ENCODE measurements around the gene CDKL2. TPM values are rescaled to one million over a fixed set of nuclear protein-coding genes. Genes with fewer than 3 reads are reported as not detected.

Gene CDKL2
- total RNA-seq, 1 donor from 2014 or later, result 2.9 TPM

DNA sequence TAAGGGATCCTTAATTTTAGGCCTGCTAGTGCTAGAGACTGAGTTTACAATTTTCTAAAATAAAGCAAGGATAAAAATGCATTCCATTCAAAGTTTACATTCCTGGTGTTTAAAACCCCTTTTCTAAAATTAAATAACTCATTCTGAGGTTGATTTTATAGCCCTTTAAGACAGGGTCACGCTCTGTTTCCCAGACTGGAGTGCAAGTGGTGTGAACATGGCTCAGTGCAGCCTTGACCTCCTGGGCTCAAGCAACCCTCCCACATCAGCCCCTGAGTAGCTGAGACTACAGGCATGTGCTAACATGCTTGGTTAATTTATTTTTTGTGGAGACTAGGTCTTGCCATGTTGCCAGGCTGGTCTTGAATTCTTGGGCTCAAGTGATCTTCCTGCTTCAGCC, 6.8 kb upstream of the CDKL2 start:
- Mint-ChIP-seq H3K27me3 (ENCODE audit: insufficient read depth, low read depth) (peaks cover 2% of the 10 kb centered on the region), H3K27ac (no peak overlapping the region), H3K4me3 (no peak overlapping the region), H3K36me3 (peaks cover 6% of the 10 kb centered on the region), H3K9me3 (no peaks in the 10 kb centered on the region), H3K4me1 (no peaks in the 10 kb centered on the region)
- H3K4me3 ChIP-seq, result no peak overlapping the region
- TF ChIP-seq EZH2phosphoT487 (IDR thresholded peaks at IDR 0.05), result no peak
- TF ChIP-seq CTCF (IDR thresholded peaks at IDR 0.05), result no peak
- no peak for TF ChIP-seq EZH2 (IDR thresholded peaks at IDR 0.05)
- H3K27ac ChIP-seq, result no peak overlapping the region
- no peak overlapping the region for H3K4me2 ChIP-seq
- H4K20me1 ChIP-seq (ENCODE audit: low read depth), result no peaks in the 10 kb centered on the region
- no peaks in the 10 kb centered on the region for H3K4me1 ChIP-seq
- no peaks in the 10 kb centered on the region for H3K27me3 ChIP-seq
- no peaks in the 10 kb centered on the region for H3K79me2 ChIP-seq (ENCODE audit: low read depth)
- DNase-seq (ENCODE audit: low spot score), result no peak
- H3K9ac ChIP-seq, result no peak overlapping the region
- peaks cover 9% of the 10 kb centered on the region for H3F3A ChIP-seq (ENCODE audit: low read depth)
- no peak overlapping the region for H2AFZ ChIP-seq (replicated peaks)
- H3K36me3 ChIP-seq, result no peaks in the 10 kb centered on the region
- no peaks in the 10 kb centered on the region for H3K9me3 ChIP-seq (ENCODE audit: low read depth)

DNA sequence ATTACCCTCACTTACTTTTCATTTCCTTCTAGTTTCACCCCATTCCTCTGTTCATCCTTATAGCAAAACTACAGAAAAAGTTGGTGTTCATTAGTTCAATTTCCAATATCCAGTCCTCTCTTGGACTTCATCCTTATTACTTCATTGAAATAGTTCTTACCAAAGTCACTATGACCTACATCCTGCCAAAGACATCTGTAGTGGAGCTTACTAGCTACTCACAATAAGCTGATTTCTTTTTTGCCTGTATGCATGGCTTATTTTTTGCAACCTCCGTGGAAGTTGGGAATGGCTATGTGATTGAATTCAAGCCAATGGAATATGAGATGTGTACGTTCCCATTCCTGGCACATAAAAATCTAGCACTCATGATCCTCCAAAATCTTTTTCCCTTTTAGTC, 4.6 kb upstream of the CDKL2 start:
- Histone ChIP-seq H3K27me3 (no peaks in the 10 kb centered on the region), H3K27ac (no peak overlapping the region), H3F3A (ENCODE audit: low read depth) (peaks cover 7% of the 10 kb centered on the region), H3K9ac (no peak overlapping the region), H3K79me2 (ENCODE audit: low read depth) (no peaks in the 10 kb centered on the region), H3K4me1 (peaks cover 4% of the 10 kb centered on the region), H3K36me3 (no peaks in the 10 kb centered on the region), H3K4me3 (no peak overlapping the region), H3K4me2 (no peak overlapping the region), H4K20me1 (ENCODE audit: low read depth) (no peaks in the 10 kb centered on the region), H2AFZ (replicated peaks) (no peak overlapping the region), H3K9me3 (ENCODE audit: low read depth) (no peaks in the 10 kb centered on the region)
- Mint-ChIP-seq H3K4me1 (peaks cover 7% of the 10 kb centered on the region), H3K27ac (no peak overlapping the region), H3K4me3 (no peak overlapping the region), H3K27me3 (ENCODE audit: insufficient read depth, low read depth) (peaks cover 2% of the 10 kb centered on the region), H3K9me3 (no peaks in the 10 kb centered on the region), H3K36me3 (peaks cover 3% of the 10 kb centered on the region)
- no peak for DNase-seq (ENCODE audit: low spot score)
- no peak for TF ChIP-seq EZH2 (IDR thresholded peaks at IDR 0.05)
- TF ChIP-seq CTCF (IDR thresholded peaks at IDR 0.05), result no peak
- TF ChIP-seq EZH2phosphoT487 (IDR thresholded peaks at IDR 0.05), result no peak

DNA sequence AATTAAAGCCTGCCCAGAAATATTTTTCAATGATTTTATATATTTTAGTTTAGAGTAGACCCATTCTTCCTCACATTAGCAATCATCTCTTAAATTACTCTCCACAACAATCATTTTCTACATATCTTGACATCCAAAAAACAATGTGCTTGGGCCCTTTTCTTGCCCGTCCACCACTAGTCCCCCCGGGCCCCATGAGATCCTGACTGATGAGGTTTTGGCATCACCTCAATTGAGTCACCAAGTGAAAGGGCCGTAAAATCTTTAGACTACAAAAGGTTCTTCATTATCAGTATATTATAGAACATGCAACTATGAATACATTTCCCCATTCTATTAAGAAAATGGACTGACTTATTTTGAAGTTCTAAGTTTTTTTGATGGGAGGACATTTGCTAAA, 4.0 kb upstream of the CDKL2 start:
- H3K9ac ChIP-seq, result no peak overlapping the region
- Mint-ChIP-seq H3K4me3 (no peak overlapping the region), H3K27me3 (ENCODE audit: insufficient read depth, low read depth) (peaks cover 3% of the 10 kb centered on the region), H3K36me3 (no peaks in the 10 kb centered on the region), H3K9me3 (no peaks in the 10 kb centered on the region), H3K4me1 (peaks cover 8% of the 10 kb centered on the region), H3K27ac (no peak overlapping the region)
- TF ChIP-seq CTCF (IDR thresholded peaks at IDR 0.05) (no peak), EZH2 (IDR thresholded peaks at IDR 0.05) (no peak), EZH2phosphoT487 (IDR thresholded peaks at IDR 0.05) (no peak)
- H3F3A ChIP-seq (ENCODE audit: low read depth), result peaks cover under 1% of the 10 kb centered on the region
- H3K79me2 ChIP-seq (ENCODE audit: low read depth), result no peaks in the 10 kb centered on the region
- H3K9me3 ChIP-seq (ENCODE audit: low read depth), result no peaks in the 10 kb centered on the region
- H4K20me1 ChIP-seq (ENCODE audit: low read depth), result no peaks in the 10 kb centered on the region
- H3K36me3 ChIP-seq, result no peaks in the 10 kb centered on the region
- H2AFZ ChIP-seq (replicated peaks), result no peak overlapping the region
- no peak for DNase-seq (ENCODE audit: low spot score)
- H3K4me3 ChIP-seq, result no peak overlapping the region
- no peaks in the 10 kb centered on the region for H3K27me3 ChIP-seq
- H3K27ac ChIP-seq, result no peak overlapping the region
- peaks cover 4% of the 10 kb centered on the region for H3K4me1 ChIP-seq
- no peak overlapping the region for H3K4me2 ChIP-seq
